K562 (cell line): ENCODE measurements around the gene PIH1D1. TPM values are rescaled to one million over a fixed set of nuclear protein-coding genes. Genes with fewer than 3 reads are reported as not detected.

Experiments used
- ARHGAP35 ChIP-seq: fragments of 450-650 bp; IDR thresholded peaks from 2 replicates; pipeline ENCODE4 v1.6.1; 2018; ENCODE audit not compliant: partially characterized antibody
- ATF7 ChIP-seq: fragments of 450-650 bp; IDR thresholded peaks from 2 replicates; pipeline ENCODE4 v1.7.1; 2014; ENCODE audit warnings: mild to moderate bottlenecking, moderate library complexity
- C11orf30 ChIP-seq: fragments of 450-650 bp; IDR thresholded peaks from 2 replicates; pipeline ENCODE4 v1.6.1; 2016; ENCODE audit warnings: low read depth, mild to moderate bottlenecking
- EZH2 ChIP-seq: IDR thresholded peaks from 2 replicates; pipeline ENCODE4 v1.6.1; 2012; ENCODE audit warnings: low read depth, mild to moderate bottlenecking, inconsistent platforms, low read length, borderline replicate concordance
- NCOR1 ChIP-seq: fragments of 450-650 bp; IDR thresholded peaks from 2 replicates; pipeline ENCODE4 v1.6.1; 2016; ENCODE audit warnings: mild to moderate bottlenecking, moderate library complexity
- NKRF ChIP-seq: fragments of 450-650 bp; IDR thresholded peaks from 2 replicates; pipeline ENCODE4 v1.6.1; 2016; ENCODE audit warnings: borderline replicate concordance
- SMAD2 ChIP-seq: fragments of 150-350 bp; IDR thresholded peaks from 2 replicates; pipeline ENCODE4 v1.6.1; 2014; ENCODE audit warnings: low read depth, mild to moderate bottlenecking, low read length
- SMARCC2 ChIP-seq: fragments of 450-650 bp; IDR thresholded peaks from 2 replicates; pipeline ENCODE4 v1.6.1; 2017; ENCODE audit warnings: antibody characterized with exemption, moderate library complexity, mild to moderate bottlenecking, low read depth
- ZNF140 ChIP-seq: fragments of 250-450 bp; sonication (Bioruptor Pico); IDR thresholded peaks from 2 replicates; pipeline ENCODE4 v1.8.0; 2021; ENCODE audit warnings: moderate library complexity, mild to moderate bottlenecking, inconsistent platforms
- ZNF24 ChIP-seq: fragments of 450-650 bp; IDR thresholded peaks from 2 replicates; pipeline ENCODE4 v1.6.1; 2016
- ZNF274 ChIP-seq: IDR thresholded peaks from 2 replicates; pipeline ENCODE4 v1.6.1; 2011; ENCODE audit warnings: low read depth, mild to moderate bottlenecking, low read length, moderate library complexity, borderline replicate concordance
- ZNF695 ChIP-seq: fragments of 450-650 bp; formaldehyde crosslinking; IDR thresholded peaks from 2 replicates; pipeline ENCODE4 v1.4.0; 2020; ENCODE audit warnings: mild to moderate bottlenecking, moderate library complexity
- polyA plus RNA-seq, 8 experiments: library from polyadenylated mRNA; depleted of rRNA in 4 of 8; stranded (reverse) in 5 of 8; unstranded in 3 of 8; fragments of >200 nt; fragmentation: Nextera tagmentation in 2 of 8; fragmentation: Illumina TruSeq in 1 of 8; extraction: Ambion mirVana in 2 of 8; extraction: Trizol in 1 of 8; gene quantifications; 2 replicates each; pipeline versions ENCODE4 v1.2.1 to v1.2.3, GENCODE V29; 2011 to 2014; ENCODE audit warnings: inconsistent platforms in 1 of 8, missing spikeins in 1 of 8
- total RNA-seq, 7 experiments: library from RNA; depleted of rRNA in 6 of 7; stranded (reverse); fragments of >200 nt in 6 of 7; fragmentation: Illumina TruSeq in 2 of 7; extraction: Trizol in 2 of 7; gene quantifications; 2 replicates each; pipeline versions ENCODE4 v1.2.1 to v1.2.3, GENCODE V29; 2011 to 2021; ENCODE audit warnings: low replicate concordance in 1 of 7
- TF ChIP-seq, protein P1 (sequence below): sonication (generic); formaldehyde crosslinking; IDR thresholded peaks from 2 replicates; pipeline ENCODE4 v1.8.1; 2023; ENCODE audit warnings: missing genetic modification reagents, mild to moderate bottlenecking, borderline replicate concordance
- TF ChIP-seq, protein P2 (sequence below): fragments of 250-450 bp; sonication (Bioruptor Pico); IDR thresholded peaks from 2 replicates; pipeline ENCODE4 v1.8.0; 2021; ENCODE audit warnings: moderate library complexity, mild to moderate bottlenecking, inconsistent platforms
- TF ChIP-seq, protein P3 (sequence below): fragments of 200-800 bp; sonication (Bioruptor generic); IDR thresholded peaks from 2 replicates; pipeline ENCODE4 v1.6.1; 2017; ENCODE audit warnings: missing genetic modification characterization, missing compliant biosample characterization
- TF ChIP-seq, protein P4 (sequence below): fragments of 250-450 bp; sonication (Bioruptor Pico); IDR thresholded peaks from 2 replicates; pipeline ENCODE4 v1.5.0; 2020; ENCODE audit warnings: mild to moderate bottlenecking, borderline replicate concordance

The PIH1D1 gene
- total and polyA plus RNA-seq, 9 of the 15 experiments (the other 6 are each of a cell fraction or from before 2014, with no cell fraction given): 26.5 to 224 (median 137) TPM

- TF ChIP-seq, protein P1, sequence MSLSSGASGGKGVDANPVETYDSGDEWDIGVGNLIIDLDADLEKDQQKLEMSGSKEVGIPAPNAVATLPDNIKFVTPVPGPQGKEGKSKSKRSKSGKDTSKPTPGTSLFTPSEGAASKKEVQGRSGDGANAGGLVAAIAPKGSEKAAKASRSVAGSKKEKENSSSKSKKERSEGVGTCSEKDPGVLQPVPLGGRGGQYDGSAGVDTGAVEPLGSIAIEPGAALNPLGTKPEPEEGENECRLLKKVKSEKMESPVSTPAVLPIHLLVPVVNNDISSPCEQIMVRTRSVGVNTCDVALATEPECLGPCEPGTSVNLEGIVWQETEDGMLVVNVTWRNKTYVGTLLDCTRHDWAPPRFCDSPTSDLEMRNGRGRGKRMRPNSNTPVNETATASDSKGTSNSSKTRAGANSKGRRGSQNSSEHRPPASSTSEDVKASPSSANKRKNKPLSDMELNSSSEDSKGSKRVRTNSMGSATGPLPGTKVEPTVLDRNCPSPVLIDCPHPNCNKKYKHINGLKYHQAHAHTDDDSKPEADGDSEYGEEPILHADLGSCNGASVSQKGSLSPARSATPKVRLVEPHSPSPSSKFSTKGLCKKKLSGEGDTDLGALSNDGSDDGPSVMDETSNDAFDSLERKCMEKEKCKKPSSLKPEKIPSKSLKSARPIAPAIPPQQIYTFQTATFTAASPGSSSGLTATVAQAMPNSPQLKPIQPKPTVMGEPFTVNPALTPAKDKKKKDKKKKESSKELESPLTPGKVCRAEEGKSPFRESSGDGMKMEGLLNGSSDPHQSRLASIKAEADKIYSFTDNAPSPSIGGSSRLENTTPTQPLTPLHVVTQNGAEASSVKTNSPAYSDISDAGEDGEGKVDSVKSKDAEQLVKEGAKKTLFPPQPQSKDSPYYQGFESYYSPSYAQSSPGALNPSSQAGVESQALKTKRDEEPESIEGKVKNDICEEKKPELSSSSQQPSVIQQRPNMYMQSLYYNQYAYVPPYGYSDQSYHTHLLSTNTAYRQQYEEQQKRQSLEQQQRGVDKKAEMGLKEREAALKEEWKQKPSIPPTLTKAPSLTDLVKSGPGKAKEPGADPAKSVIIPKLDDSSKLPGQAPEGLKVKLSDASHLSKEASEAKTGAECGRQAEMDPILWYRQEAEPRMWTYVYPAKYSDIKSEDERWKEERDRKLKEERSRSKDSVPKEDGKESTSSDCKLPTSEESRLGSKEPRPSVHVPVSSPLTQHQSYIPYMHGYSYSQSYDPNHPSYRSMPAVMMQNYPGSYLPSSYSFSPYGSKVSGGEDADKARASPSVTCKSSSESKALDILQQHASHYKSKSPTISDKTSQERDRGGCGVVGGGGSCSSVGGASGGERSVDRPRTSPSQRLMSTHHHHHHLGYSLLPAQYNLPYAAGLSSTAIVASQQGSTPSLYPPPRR: no peak
- TF ChIP-seq ZNF24 (no peak), SMARCC2 (no peak), C11orf30 (no peak), SMAD2 (no peak), ATF7 (no peak), NCOR1 (no peak), ZNF695 (no peak), ARHGAP35 (no peak), EZH2 (no peak), NKRF (no peak), ZNF274 (no peak), ZNF140 (CRISPR knock-in tag) (no peak)
- TF ChIP-seq, protein P2, sequence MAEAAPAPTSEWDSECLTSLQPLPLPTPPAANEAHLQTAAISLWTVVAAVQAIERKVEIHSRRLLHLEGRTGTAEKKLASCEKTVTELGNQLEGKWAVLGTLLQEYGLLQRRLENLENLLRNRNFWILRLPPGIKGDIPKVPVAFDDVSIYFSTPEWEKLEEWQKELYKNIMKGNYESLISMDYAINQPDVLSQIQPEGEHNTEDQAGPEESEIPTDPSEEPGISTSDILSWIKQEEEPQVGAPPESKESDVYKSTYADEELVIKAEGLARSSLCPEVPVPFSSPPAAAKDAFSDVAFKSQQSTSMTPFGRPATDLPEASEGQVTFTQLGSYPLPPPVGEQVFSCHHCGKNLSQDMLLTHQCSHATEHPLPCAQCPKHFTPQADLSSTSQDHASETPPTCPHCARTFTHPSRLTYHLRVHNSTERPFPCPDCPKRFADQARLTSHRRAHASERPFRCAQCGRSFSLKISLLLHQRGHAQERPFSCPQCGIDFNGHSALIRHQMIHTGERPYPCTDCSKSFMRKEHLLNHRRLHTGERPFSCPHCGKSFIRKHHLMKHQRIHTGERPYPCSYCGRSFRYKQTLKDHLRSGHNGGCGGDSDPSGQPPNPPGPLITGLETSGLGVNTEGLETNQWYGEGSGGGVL (CRISPR knock-in tag): no peak
- TF ChIP-seq, protein P3, sequence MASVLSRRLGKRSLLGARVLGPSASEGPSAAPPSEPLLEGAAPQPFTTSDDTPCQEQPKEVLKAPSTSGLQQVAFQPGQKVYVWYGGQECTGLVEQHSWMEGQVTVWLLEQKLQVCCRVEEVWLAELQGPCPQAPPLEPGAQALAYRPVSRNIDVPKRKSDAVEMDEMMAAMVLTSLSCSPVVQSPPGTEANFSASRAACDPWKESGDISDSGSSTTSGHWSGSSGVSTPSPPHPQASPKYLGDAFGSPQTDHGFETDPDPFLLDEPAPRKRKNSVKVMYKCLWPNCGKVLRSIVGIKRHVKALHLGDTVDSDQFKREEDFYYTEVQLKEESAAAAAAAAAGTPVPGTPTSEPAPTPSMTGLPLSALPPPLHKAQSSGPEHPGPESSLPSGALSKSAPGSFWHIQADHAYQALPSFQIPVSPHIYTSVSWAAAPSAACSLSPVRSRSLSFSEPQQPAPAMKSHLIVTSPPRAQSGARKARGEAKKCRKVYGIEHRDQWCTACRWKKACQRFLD (CRISPR knock-in tag): peak; percentile 88; the same call in 1 of the 2 replicates
- TF ChIP-seq, protein P4, sequence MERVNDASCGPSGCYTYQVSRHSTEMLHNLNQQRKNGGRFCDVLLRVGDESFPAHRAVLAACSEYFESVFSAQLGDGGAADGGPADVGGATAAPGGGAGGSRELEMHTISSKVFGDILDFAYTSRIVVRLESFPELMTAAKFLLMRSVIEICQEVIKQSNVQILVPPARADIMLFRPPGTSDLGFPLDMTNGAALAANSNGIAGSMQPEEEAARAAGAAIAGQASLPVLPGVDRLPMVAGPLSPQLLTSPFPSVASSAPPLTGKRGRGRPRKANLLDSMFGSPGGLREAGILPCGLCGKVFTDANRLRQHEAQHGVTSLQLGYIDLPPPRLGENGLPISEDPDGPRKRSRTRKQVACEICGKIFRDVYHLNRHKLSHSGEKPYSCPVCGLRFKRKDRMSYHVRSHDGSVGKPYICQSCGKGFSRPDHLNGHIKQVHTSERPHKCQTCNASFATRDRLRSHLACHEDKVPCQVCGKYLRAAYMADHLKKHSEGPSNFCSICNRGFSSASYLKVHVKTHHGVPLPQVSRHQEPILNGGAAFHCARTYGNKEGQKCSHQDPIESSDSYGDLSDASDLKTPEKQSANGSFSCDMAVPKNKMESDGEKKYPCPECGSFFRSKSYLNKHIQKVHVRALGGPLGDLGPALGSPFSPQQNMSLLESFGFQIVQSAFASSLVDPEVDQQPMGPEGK: no peak
Observed at GRCh38 chr19:49409441-49410029, 42.1 kb downstream of the PIH1D1 start (continued).
